Measurements from ENCODE around the gene PLA2G2D. TPM values are rescaled to one million over a fixed set of nuclear protein-coding genes. Genes with fewer than 3 reads are reported as not detected.

Gene PLA2G2D
- not detected for total RNA-seq
- polyA plus RNA-seq (2013, experiment 1 of 2), result not detected
- not detected for polyA plus RNA-seq (2013, experiment 2 of 2)
- long read RNA-seq, experiment 1, result 0 reads
- long read RNA-seq, experiment 2, result 0 reads
- long read RNA-seq, experiment 3, result 0 reads
- long read RNA-seq, experiment 4, result 0 reads

DNA sequence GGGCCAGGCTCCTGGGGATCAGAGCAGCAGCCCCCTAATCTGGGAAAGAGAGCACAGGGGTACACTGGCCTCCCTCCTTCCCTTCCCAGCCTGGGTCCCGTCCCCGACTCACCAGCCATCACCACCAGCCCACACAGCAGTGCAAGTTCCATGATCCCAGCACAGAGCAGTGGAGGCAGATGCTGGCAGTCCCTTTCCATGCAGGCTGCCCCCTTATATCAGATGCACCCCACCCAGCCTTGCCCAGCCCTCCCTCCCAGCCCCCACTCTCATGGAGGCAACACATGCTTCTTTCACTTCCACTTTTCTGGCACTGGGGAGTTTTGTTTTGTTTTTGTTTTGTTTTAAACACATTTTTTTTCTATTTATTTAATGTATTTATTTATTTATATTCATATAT lies at the start of gene PLA2G2D:
TSS of gene PLA2G2D (minus strand) at position 190 of the 400 bp plus-strand sequence. CDS start at position 152, 38 bp downstream.
- no peak for TF ChIP-seq CTCF (conservative IDR thresholded peaks at IDR 0.05)
- H3K4me1 ChIP-seq (ENCODE audit: control insufficient read depth, insufficient read depth, low read length), result no peaks in the 10 kb centered on the region
- no peak within 1 kb of the TSS for H3K27ac ChIP-seq (ENCODE audit: low read depth, low read length)
- no peak for DNase-seq
- no peaks in the 10 kb centered on the region for H3K36me3 ChIP-seq (ENCODE audit: control insufficient read depth, insufficient read depth, low read length)
- H3K27me3 ChIP-seq (ENCODE audit: control insufficient read depth, insufficient read depth, low read length, poor library complexity, severe bottlenecking), result no peaks in the 10 kb centered on the region
- 92% methylated on average over 2 of the region's 2 CpGs; no CpG with 5 or more reads in 1 of the 2 experiments for WGBS, 2 experiments (ENCODE audit: insufficient coverage in 1 of 2, insufficient read length in 1 of 2)
- Mint-ChIP-seq H3K4me1 (peaks cover 2% of the 10 kb centered on the region), H3K9me3 (no peaks in the 10 kb centered on the region), H3K4me3 (no peak within 1 kb of the TSS), H3K36me3 (ENCODE audit: low read depth) (no peaks in the 10 kb centered on the region), H3K27me3 (ENCODE audit: insufficient read depth) (peaks cover 5% of the 10 kb centered on the region), H3K27ac (no peak within 1 kb of the TSS)
- H3K9me3 ChIP-seq (ENCODE audit: control insufficient read depth, low read length), result no peaks in the 10 kb centered on the region
- H3K9ac ChIP-seq (ENCODE audit: extremely low read depth, low read length, poor library complexity, severe bottlenecking), result no peak within 1 kb of the TSS
- H3K4me3 ChIP-seq (ENCODE audit: low read length), result no peak within 1 kb of the TSS

DNA sequence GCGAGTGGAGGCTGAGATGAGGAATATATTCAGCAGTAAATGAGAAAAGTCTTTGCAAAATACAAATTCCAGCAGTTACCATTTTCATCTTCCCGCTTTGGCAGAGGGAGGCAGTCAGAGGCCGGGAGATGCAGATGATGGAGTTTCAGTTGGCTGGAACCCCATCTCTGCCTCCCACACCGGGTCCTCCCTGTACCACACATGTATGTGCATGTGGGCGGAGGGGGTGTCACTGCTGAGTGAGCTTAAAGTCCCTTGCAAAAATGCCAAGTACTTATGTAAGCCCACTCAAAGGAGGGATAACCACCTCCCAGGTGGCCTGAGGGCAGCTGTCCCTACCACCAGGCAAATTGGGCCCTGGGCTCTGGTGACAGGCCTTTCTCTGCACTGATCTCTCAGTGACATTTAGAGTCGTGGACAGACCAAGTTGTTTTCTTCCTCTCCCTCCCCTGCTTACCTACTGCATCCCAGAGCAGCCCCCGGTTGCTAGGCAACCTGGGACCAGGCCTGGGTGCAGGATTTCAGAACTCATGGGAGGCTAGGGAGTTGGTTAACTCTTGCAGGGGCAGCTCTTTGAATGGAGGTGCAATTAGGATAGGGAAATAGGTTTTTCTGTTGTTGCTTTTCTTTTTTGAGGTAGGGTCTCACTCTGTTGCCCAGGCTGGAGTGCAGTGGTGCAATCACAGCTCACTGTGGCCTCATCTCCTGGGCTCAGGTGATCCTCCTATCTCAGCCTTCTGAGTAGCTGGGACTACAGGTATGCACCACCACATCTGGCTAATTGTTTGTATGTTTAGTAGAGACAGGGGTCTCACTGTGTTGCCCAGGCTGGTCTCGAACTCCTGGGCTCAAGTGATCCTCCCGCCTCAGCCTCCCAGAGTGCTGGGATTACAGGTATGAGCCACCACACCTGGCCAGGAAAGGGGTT lies 49.5 kb upstream of the PLA2G2D start:
- no peak overlapping the region for H3K27ac ChIP-seq (ENCODE audit: low read depth, low read length)
- peaks cover 11% of the 10 kb centered on the region for H3K9me3 Mint-ChIP-seq
- H3K4me1 ChIP-seq (ENCODE audit: control insufficient read depth, insufficient read depth, low read length), result no peaks in the 10 kb centered on the region
- H3K4me1 Mint-ChIP-seq, result no peaks in the 10 kb centered on the region
- no peak for DNase-seq
- no peak overlapping the region for H3K27ac Mint-ChIP-seq
- H3K36me3 ChIP-seq (ENCODE audit: control insufficient read depth, insufficient read depth, low read length), result no peaks in the 10 kb centered on the region
- H3K27me3 Mint-ChIP-seq (ENCODE audit: insufficient read depth), result peaks cover 15% of the 10 kb centered on the region
- no peak overlapping the region for H3K9ac ChIP-seq (ENCODE audit: extremely low read depth, low read length, poor library complexity, severe bottlenecking)
- whole genome bisulfite sequencing, 2 experiments (ENCODE audit: insufficient coverage in 1 of 2, insufficient read length in 1 of 2), result 86 to 93% methylated on average over 5 to 9 of the region's 9 CpGs
- H3K27me3 ChIP-seq (ENCODE audit: control insufficient read depth, insufficient read depth, low read length, poor library complexity, severe bottlenecking), result no peaks in the 10 kb centered on the region
- no peak overlapping the region for H3K4me3 Mint-ChIP-seq
- H3K9me3 ChIP-seq (ENCODE audit: control insufficient read depth, low read length), result no peaks in the 10 kb centered on the region
- no peak for TF ChIP-seq CTCF (conservative IDR thresholded peaks at IDR 0.05)
- H3K4me3 ChIP-seq (ENCODE audit: low read length), result no peak overlapping the region
- no peaks in the 10 kb centered on the region for H3K36me3 Mint-ChIP-seq (ENCODE audit: low read depth)

DNA sequence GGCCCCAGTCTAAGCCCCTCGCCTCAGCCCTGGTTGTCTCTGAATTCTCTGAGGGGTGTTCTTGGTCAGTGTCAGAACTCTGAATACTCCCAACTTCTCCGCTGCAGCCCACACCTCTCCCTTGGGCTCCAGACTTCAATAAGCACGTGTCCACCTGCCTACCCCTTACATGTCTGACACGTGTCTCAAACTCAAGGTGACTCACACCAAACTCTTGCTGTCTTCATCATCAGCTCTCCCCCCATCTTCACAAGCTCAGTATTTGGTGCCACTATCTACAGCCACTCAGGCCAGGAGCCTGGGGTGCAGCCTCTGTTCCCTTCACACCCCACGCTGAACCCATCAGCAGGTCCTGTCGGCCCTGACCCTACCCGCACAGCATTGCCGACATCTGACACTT lies 47.8 kb upstream of the PLA2G2D start:
- TF ChIP-seq CTCF (conservative IDR thresholded peaks at IDR 0.05), result no peak
- Histone ChIP-seq H3K9ac (ENCODE audit: extremely low read depth, low read length, poor library complexity, severe bottlenecking) (no peak overlapping the region), H3K36me3 (ENCODE audit: control insufficient read depth, insufficient read depth, low read length) (no peaks in the 10 kb centered on the region), H3K27ac (ENCODE audit: low read depth, low read length) (no peak overlapping the region), H3K4me1 (ENCODE audit: control insufficient read depth, insufficient read depth, low read length) (no peaks in the 10 kb centered on the region), H3K27me3 (ENCODE audit: control insufficient read depth, insufficient read depth, low read length, poor library complexity, severe bottlenecking) (no peaks in the 10 kb centered on the region), H3K9me3 (ENCODE audit: control insufficient read depth, low read length) (no peaks in the 10 kb centered on the region), H3K4me3 (ENCODE audit: low read length) (no peak overlapping the region)
- Mint-ChIP-seq H3K9me3 (peaks cover 26% of the 10 kb centered on the region), H3K4me1 (no peaks in the 10 kb centered on the region), H3K27ac (no peak overlapping the region), H3K27me3 (ENCODE audit: insufficient read depth) (peaks cover 18% of the 10 kb centered on the region), H3K4me3 (no peak overlapping the region), H3K36me3 (ENCODE audit: low read depth) (no peaks in the 10 kb centered on the region)
- DNase-seq, result no peak
- 83 to 87% methylated on average over 4 to 8 of the region's 8 CpGs for WGBS, 2 experiments (ENCODE audit: insufficient coverage in 1 of 2, insufficient read length in 1 of 2)
